Colon (tissue), 2 donors: ENCODE measurements around the gene HLA-E.
A peak's percentile ranks its signal among the peaks of the same experiment; 100 is the strongest.
"Not testable (repeated sequence)": the region's sequence is repeated elsewhere in the genome, so short reads cannot be mapped to it uniquely, and the experiment has no call there.

ENCODE experiments used
- FAIRE-seq: peaks from 2 replicates; lab custom pipeline; 2012; peaks lifted over from hg19 to GRCh38; lab: Jason Lieb, UNC
- donor health status: control.
- donor health status: control.

The HLA-E gene

GRCh38 chr6:30489081-30490025 lies at the start of gene HLA-E:
Gene HLA-E (plus strand): TSS chr6:30489509. CDS start chr6:30489532, 23 bp downstream.
- FAIRE-seq, result peak; percentile 62

- FAIRE-seq, result no peak
Measured at GRCh38 chr6:30441171-30441570, 48.1 kb upstream of the HLA-E start.

- FAIRE-seq, result no peak
Measured at GRCh38 chr6:30443657-30444450, 45.5 kb upstream of the HLA-E start.

GRCh38 chr6:30444451-30444742 lies 44.9 kb upstream of the HLA-E start:
- FAIRE-seq, result no peak

- FAIRE-seq, result no peak
Measured at GRCh38 chr6:30446259-30446658, 43.0 kb upstream of the HLA-E start.

- FAIRE-seq, result no peak
Measured at GRCh38 chr6:30447237-30447636, 42.1 kb upstream of the HLA-E start.

- FAIRE-seq, result no peak
Measured at GRCh38 chr6:30450548-30450908, 38.8 kb upstream of the HLA-E start.

GRCh38 chr6:30450909-30451841 lies 38.1 kb upstream of the HLA-E start:
- FAIRE-seq, result no peak

- FAIRE-seq, result no peak
Measured at GRCh38 chr6:30452736-30453507, 36.4 kb upstream of the HLA-E start.

- FAIRE-seq, result no peak
Measured at GRCh38 chr6:30453508-30454116, 35.7 kb upstream of the HLA-E start.

GRCh38 chr6:30459145-30459544 lies 30.2 kb upstream of the HLA-E start:
- FAIRE-seq, result no peak

- FAIRE-seq, result no peak
Measured at GRCh38 chr6:30461055-30461454, 28.3 kb upstream of the HLA-E start.

GRCh38 chr6:30462482-30462881 lies 26.8 kb upstream of the HLA-E start:
- no peak for FAIRE-seq

- no peak for FAIRE-seq
Measured at GRCh38 chr6:30463242-30463641, 26.1 kb upstream of the HLA-E start.

GRCh38 chr6:30463651-30464618 lies 25.4 kb upstream of the HLA-E start:
- no peak for FAIRE-seq

- no peak for FAIRE-seq
Measured at GRCh38 chr6:30465595-30466306, 23.6 kb upstream of the HLA-E start.

GRCh38 chr6:30470968-30471367 lies 18.3 kb upstream of the HLA-E start:
- FAIRE-seq, result no peak

- not testable (repeated sequence) for FAIRE-seq
Measured at GRCh38 chr6:30475116-30475515, 14.2 kb upstream of the HLA-E start.

- FAIRE-seq, result no peak
Measured at GRCh38 chr6:30480536-30481156, 8.7 kb upstream of the HLA-E start.
